KMS-11 (cell line): ENCODE data around the gene EFCAB6.

ENCODE experiments used
- H2AFZ ChIP-seq: fragments of 200-600 bp; sonication (generic); 2 replicates; pipeline ENCODE4 v1.6.1; 2016; ENCODE audit warnings: antibody characterized with exemption, mixed run types, low read depth
- H3K27ac ChIP-seq: fragments of 200-600 bp; sonication (generic); 2 replicates; pipeline ENCODE4 v1.6.1; 2016; ENCODE audit warnings: mild to moderate bottlenecking, mixed run types
- H3K27me3 ChIP-seq: fragments of 200-600 bp; sonication (generic); 2 replicates; pipeline ENCODE4 v1.6.1; 2017; ENCODE audit warnings: mild to moderate bottlenecking, low read depth, mixed run types, moderate library complexity; ENCODE audit not compliant: insufficient read depth
- H3K36me3 ChIP-seq: fragments of 200-600 bp; sonication (generic); 2 replicates; pipeline ENCODE4 v1.6.1; 2017; ENCODE audit warnings: mild to moderate bottlenecking, mixed run types; ENCODE audit not compliant: insufficient read depth
- H3K4me1 ChIP-seq: fragments of 200-600 bp; sonication (generic); 2 replicates; pipeline ENCODE4 v1.6.1; 2016; ENCODE audit warnings: mild to moderate bottlenecking, low read depth, mixed run types; ENCODE audit not compliant: poor library complexity, severe bottlenecking
- H3K4me2 ChIP-seq: fragments of 200-600 bp; sonication (generic); 2 replicates; pipeline ENCODE4 v1.7.0; 2016; ENCODE audit warnings: mild to moderate bottlenecking, mixed run types
- H3K4me3 ChIP-seq: fragments of 200-600 bp; sonication (generic); IDR thresholded peaks from 2 replicates; pipeline ENCODE4 v1.6.1; 2017; ENCODE audit warnings: low read depth, low read length, mixed read lengths; ENCODE audit not compliant: insufficient read depth
- H3K79me2 ChIP-seq: fragments of 200-600 bp; sonication (generic); 2 replicates; pipeline ENCODE4 v1.6.1; 2016; ENCODE audit warnings: low read depth, mixed run types; ENCODE audit not compliant: insufficient read depth
- H3K9ac ChIP-seq: fragments of 200-600 bp; sonication (generic); 2 replicates; pipeline ENCODE4 v1.6.1; 2016; ENCODE audit warnings: mild to moderate bottlenecking, mixed run types
- H4K20me1 ChIP-seq: fragments of 200-600 bp; sonication (generic); 2 replicates; pipeline ENCODE4 v1.6.1; 2016; ENCODE audit warnings: mild to moderate bottlenecking, mixed run types; ENCODE audit not compliant: insufficient read depth
- CTCF ChIP-seq: fragments of 200-600 bp; sonication (generic); conservative IDR thresholded peaks from 2 replicates; pipeline ENCODE4 v1.6.1; 2017; ENCODE audit warnings: low read depth, mild to moderate bottlenecking, antibody characterized with exemption, low read length, moderate library complexity, mixed read lengths

Gene EFCAB6

GRCh38 chr22:43561415-43562178 is 250.5 kb downstream of the EFCAB6 start:
- Histone ChIP-seq H4K20me1 (no peaks in the 10 kb centered on the region), H3K4me2 (no peak overlapping the region), H3K36me3 (no peaks in the 10 kb centered on the region), H2AFZ (no peak overlapping the region), H3K27me3 (no peaks in the 10 kb centered on the region; the same call in 1 of the 2 replicates), H3K4me1 (no peaks in the 10 kb centered on the region), H3K4me3 (no peak overlapping the region), H3K27ac (no peak overlapping the region), H3K9ac (no peak overlapping the region), H3K79me2 (no peaks in the 10 kb centered on the region)
- TF ChIP-seq CTCF, result no peak

GRCh38 chr22:43560651-43561050 is 251.5 kb downstream of the EFCAB6 start:
- no peaks in the 10 kb centered on the region for H3K36me3 ChIP-seq
- no peak overlapping the region for H3K27ac ChIP-seq
- no peak overlapping the region for H3K9ac ChIP-seq
- no peaks in the 10 kb centered on the region for H3K79me2 ChIP-seq
- no peak overlapping the region for H3K4me3 ChIP-seq
- no peak overlapping the region for H2AFZ ChIP-seq
- H3K4me2 ChIP-seq, result no peak overlapping the region
- no peaks in the 10 kb centered on the region for H4K20me1 ChIP-seq
- no peak for TF ChIP-seq CTCF
- H3K27me3 ChIP-seq, result peaks cover 3% of the 10 kb centered on the region; the same call in 1 of the 2 replicates
- H3K4me1 ChIP-seq, result no peaks in the 10 kb centered on the region

- no peak overlapping the region for H3K4me3 ChIP-seq
- no peaks in the 10 kb centered on the region for H3K79me2 ChIP-seq
- peaks cover 4% of the 10 kb centered on the region; the same call in 1 of the 2 replicates for H3K27me3 ChIP-seq
- no peaks in the 10 kb centered on the region for H3K4me1 ChIP-seq
- H3K27ac ChIP-seq, result no peak overlapping the region
- H2AFZ ChIP-seq, result no peak overlapping the region
- no peak overlapping the region for H3K9ac ChIP-seq
- H3K36me3 ChIP-seq, result no peaks in the 10 kb centered on the region
- no peaks in the 10 kb centered on the region for H4K20me1 ChIP-seq
- TF ChIP-seq CTCF, result no peak
- no peak overlapping the region for H3K4me2 ChIP-seq
These were observed 256.3 kb downstream of the EFCAB6 start for GRCh38 chr22:43555561-43556515.

GRCh38 chr22:43554694-43555365 is 257.3 kb downstream of the EFCAB6 start:
- Histone ChIP-seq H3K36me3 (no peaks in the 10 kb centered on the region), H3K27me3 (peaks cover 5% of the 10 kb centered on the region; the same call in 1 of the 2 replicates), H3K4me1 (no peaks in the 10 kb centered on the region), H3K79me2 (no peaks in the 10 kb centered on the region), H3K4me2 (no peak overlapping the region), H3K4me3 (no peak overlapping the region), H3K9ac (no peak overlapping the region), H2AFZ (no peak overlapping the region), H3K27ac (no peak overlapping the region), H4K20me1 (no peaks in the 10 kb centered on the region)
- TF ChIP-seq CTCF, result no peak
